HG03045 (cell line): Measurements from ENCODE around the gene PINLYP.

Source experiments
- ATAC-seq: cut with Tn5 transposase; IDR thresholded peaks from one replicate; pipeline ENCODE4 v1.9.1; 2021; ENCODE audit warnings: mild to moderate bottlenecking, moderate library complexity; ENCODE audit not compliant: unreplicated experiment

The PINLYP gene

GRCh38 chr19:43626838-43627237, 51.2 kb downstream of the PINLYP start:
- ATAC-seq, result no peak

GRCh38 chr19:43628646-43629326, 53.2 kb downstream of the PINLYP start:
- ATAC-seq, result no peak

- no peak for ATAC-seq
Observed at GRCh38 chr19:43631491-43631890, 55.9 kb downstream of the PINLYP start.
